ENCODE measurements around the gene PLEKHA7.
"Not testable (repeated sequence)": the region's sequence is repeated elsewhere in the genome, so short reads cannot be mapped to it uniquely, and the experiment has no call there.

The PLEKHA7 gene

DNA sequence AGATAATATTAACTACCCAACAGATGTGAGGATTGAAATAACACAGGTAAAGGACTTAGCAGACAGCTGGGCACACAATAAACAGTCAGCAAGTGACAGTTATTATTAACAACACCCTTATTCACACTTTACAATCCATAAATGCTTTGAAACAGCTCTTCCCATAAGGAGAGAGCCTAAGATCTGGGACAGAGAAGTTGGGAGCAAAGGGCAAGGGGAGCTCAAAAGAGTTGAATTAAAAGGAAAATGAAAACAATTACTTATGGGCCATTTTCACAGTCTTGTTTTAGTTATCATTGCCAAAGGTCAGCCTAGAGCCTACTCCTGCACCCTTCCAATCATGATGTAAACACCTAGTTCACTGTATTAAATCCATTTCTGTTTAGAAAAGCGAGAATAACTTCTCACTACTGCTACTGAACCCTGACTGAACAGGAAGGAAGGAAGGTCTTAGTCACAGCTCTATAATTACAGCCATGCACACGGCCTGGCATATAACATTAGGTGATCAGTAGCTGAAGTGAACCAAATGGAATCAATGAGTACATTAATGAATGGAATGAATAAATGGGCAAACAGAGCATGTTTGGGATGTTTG lies 111.3 kb downstream of the PLEKHA7 start:
- H3K27ac Mint-ChIP-seq: peak overlapping the region; percentile 99
- peaks cover 25% of the 10 kb centered on the region for H3K36me3 Mint-ChIP-seq (ENCODE audit: low read depth)
- peak overlapping the region; percentile 55 for H3K4me3 Mint-ChIP-seq
- H3K27me3 Mint-ChIP-seq: peaks cover 3% of the 10 kb centered on the region
- H3K9me3 Mint-ChIP-seq: peaks cover 11% of the 10 kb centered on the region
- H3K4me1 Mint-ChIP-seq (ENCODE audit: low read depth): peaks cover 57% of the 10 kb centered on the region

DNA sequence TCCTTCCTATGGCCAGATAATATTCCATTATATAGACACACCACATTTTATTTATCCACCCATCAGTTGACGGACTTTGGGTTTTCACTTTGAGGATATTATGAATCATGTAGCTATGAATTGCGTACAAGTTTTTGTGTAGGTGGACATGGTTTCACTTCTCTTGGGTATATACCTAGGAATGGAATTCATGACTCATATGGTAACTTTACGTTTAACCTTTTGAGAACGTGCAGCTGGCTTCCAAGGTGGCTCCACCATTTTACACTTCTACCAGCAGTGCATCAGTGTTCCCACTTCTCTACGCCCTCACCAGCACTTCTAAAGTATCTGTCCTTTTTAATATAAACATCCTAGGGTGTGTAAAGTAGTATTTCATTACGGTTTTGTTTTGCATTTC lies 112.0 kb downstream of the PLEKHA7 start:
- peaks cover 11% of the 10 kb centered on the region for H3K9me3 Mint-ChIP-seq
- H3K27ac Mint-ChIP-seq: peak overlapping the region; percentile 99
- H3K27me3 Mint-ChIP-seq: peaks cover 4% of the 10 kb centered on the region
- H3K4me3 Mint-ChIP-seq: peak overlapping the region; percentile 55
- H3K4me1 Mint-ChIP-seq (ENCODE audit: low read depth): peaks cover 62% of the 10 kb centered on the region
- H3K36me3 Mint-ChIP-seq (ENCODE audit: low read depth): peaks cover 25% of the 10 kb centered on the region

DNA sequence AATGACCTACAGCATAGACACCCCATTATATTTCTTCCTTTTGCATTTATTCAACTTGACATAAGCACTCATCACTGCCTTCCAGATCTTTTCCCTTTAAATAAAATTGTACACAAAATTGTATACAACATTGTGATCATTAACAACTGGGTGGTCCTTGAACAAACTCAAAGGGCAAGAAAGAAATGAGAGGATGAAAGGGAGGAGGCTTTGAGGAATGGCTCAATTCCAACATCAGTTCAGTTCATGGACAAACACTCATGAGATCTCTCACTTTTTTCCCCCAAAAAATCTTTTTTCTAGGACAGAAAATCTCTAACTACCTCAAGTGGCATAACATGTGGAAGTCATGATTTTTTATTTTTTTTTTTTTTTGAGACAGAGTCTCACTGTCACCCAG lies 113.7 kb downstream of the PLEKHA7 start:
- Mint-ChIP-seq H3K27ac (peak overlapping the region; percentile 57), H3K4me1 (ENCODE audit: low read depth) (peaks cover 56% of the 10 kb centered on the region), H3K36me3 (ENCODE audit: low read depth) (peaks cover 25% of the 10 kb centered on the region), H3K27me3 (peaks cover 8% of the 10 kb centered on the region), H3K9me3 (peaks cover 8% of the 10 kb centered on the region), H3K4me3 (no peak overlapping the region)

DNA sequence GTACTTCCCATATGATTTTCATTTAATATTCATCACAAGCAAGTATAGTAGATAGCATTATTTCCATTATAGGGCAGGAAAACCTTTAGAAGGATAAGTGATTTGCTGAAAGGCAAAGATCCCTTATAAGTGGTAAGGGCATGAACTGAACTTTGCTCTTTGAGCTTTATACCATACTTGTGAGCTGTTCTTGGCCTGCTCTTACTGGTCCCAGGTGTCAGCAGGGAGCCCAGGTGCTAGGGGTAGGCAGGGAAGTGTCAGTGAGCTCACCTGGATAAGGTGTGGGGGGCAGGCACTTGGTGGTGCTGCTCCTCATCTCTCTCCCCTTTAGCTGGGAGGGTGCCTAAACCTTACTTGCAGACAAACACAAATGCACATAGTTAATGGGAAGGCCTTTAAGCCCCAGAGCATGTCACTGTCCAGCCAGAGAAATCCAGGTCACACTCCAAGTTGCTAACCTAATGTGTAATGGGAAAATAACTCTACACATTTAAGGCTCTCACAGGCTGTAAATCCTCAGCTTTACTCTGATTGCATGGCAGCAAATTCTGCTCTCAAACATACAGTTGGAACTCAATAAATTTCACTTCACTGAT lies 114.4 kb downstream of the PLEKHA7 start:
- Mint-ChIP-seq H3K4me1 (ENCODE audit: low read depth) (peaks cover 55% of the 10 kb centered on the region), H3K36me3 (ENCODE audit: low read depth) (peaks cover 25% of the 10 kb centered on the region), H3K9me3 (peaks cover 8% of the 10 kb centered on the region), H3K27me3 (peaks cover 8% of the 10 kb centered on the region), H3K27ac (peak overlapping the region; percentile 12), H3K4me3 (no peak overlapping the region)

DNA sequence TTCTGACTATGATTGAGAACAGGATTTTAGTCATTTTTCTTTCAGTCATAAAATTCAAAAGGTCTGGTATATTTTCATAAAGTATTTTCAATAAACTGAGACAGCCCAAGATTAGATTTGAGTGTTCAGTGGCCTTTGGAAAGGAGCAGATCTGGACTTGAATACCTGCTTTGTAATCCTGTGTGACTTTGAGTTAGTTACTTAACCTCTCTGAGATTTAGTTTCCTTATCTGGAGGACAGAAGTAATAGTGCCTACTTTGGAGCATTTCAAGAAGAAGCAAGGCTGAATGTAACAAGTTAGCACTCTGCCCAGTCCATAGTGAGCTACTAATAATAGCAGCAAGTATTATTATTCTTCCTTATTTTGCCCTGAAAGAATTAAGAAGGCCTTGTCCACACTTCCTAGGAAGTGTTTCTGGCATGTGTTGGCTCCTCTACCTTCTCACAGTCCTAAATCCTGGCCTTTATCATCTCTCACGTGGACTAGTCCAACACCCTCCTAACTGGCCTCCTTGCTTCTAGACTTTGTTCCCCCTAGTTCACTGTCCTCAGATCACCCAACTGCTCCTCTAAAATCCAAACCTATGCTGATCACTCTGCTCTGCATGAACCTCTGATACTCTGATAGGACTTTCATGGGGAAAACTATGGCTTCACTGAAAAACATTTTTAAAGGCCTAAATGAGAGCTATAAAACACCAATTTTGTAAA lies 115.8 kb downstream of the PLEKHA7 start:
- peaks cover 12% of the 10 kb centered on the region for H3K27me3 Mint-ChIP-seq
- H3K36me3 Mint-ChIP-seq (ENCODE audit: low read depth): peaks cover 24% of the 10 kb centered on the region
- peaks cover 8% of the 10 kb centered on the region for H3K9me3 Mint-ChIP-seq
- H3K4me1 Mint-ChIP-seq (ENCODE audit: low read depth): peaks cover 47% of the 10 kb centered on the region
- no peak overlapping the region for H3K4me3 Mint-ChIP-seq
- peak overlapping the region; percentile 81 for H3K27ac Mint-ChIP-seq

DNA sequence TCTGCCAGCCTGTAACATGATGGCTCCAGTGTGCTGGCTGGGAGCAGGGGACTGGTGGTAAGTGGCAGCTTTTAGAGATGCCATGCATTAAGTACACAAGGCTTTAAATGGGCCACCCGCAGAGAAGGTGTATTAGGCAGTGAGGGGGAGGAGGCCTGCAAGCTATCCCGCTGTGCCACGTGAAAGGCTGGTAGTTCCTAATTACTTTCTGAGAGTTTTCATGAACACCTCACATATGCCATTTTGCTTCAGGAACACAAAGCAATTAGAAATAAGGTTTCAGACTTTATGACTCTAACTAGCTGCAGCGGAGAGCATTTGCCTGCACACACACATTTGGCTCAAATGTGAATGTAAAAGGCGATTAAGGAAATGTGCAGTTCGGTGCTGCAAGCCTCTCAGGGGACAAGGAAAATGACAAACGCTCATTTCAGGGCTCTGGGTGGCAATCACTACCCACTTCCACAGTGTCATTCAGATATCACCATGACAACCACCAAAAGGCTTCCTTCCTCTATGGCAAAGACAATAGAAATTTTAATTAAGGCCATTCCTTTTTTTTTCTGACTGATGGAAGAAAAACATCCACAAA lies 116.6 kb downstream of the PLEKHA7 start:
- Mint-ChIP-seq H3K36me3 (ENCODE audit: low read depth) (peaks cover 16% of the 10 kb centered on the region), H3K27me3 (peaks cover 12% of the 10 kb centered on the region), H3K4me3 (no peak overlapping the region), H3K27ac (peak overlapping the region; percentile 78), H3K9me3 (peaks cover 8% of the 10 kb centered on the region), H3K4me1 (ENCODE audit: low read depth) (peaks cover 38% of the 10 kb centered on the region)

DNA sequence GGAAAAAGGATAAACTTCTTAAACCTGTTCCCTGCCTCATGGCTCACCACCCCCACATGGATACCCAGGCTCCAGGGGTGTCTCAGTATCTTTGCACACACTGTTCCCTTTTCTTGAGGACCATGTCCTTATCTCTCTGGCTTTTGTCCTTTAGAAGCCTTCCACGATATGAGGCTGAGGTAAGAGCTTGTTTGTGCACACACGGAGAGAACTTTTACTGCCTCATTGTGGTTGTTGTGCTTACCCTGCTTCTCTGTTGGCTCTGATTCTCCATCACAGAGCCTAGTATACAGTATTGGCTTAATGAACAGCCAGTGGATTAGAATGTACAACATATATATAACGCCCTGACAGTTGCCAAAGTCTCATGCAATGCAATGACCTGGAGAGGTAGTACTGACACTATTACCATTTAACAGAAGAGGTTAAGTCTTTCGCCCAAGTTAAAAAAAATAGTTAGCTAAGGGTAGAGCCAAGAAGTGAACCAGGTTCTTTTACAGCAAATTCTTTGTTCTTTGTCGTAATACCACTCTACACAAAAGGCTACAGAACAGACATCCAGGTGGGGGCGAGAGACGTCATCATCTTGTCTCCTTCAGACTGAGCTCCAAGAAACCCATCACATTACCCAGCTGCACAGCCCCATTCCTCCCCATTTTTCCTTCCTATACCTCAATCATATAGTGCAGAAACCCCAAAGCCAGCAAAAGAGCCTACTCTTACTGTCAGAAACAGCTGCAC lies 117.3 kb downstream of the PLEKHA7 start:
- peaks cover 12% of the 10 kb centered on the region for H3K27me3 Mint-ChIP-seq
- peaks cover 34% of the 10 kb centered on the region for H3K4me1 Mint-ChIP-seq (ENCODE audit: low read depth)
- H3K9me3 Mint-ChIP-seq: peaks cover 7% of the 10 kb centered on the region
- peaks cover 13% of the 10 kb centered on the region for H3K36me3 Mint-ChIP-seq (ENCODE audit: low read depth)
- H3K27ac Mint-ChIP-seq: no peak overlapping the region
- H3K4me3 Mint-ChIP-seq: no peak overlapping the region

DNA sequence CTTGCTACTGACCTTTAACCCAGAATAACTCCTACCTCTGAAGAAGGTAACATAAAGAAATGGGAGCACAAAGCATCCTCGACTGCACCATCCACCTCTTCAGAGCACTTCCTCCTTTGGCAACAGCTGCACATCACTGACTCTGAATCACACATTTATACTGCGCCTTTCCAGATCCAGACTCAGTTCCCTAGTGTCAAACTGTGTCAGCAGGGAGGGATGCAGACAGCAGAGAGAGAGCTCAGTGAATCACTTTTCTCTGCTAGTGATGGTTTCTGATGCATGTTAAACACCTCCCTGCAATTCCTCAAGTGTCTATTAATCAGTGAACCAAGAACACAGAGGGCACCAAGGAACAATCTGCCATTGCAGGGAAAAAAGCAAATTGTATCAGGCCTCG lies 118.9 kb downstream of the PLEKHA7 start:
- Mint-ChIP-seq H3K4me1 (ENCODE audit: low read depth) (peaks cover 24% of the 10 kb centered on the region), H3K27ac (no peak overlapping the region), H3K27me3 (peaks cover 12% of the 10 kb centered on the region), H3K9me3 (no peaks in the 10 kb centered on the region), H3K36me3 (ENCODE audit: low read depth) (peaks cover 3% of the 10 kb centered on the region), H3K4me3 (no peak overlapping the region)

DNA sequence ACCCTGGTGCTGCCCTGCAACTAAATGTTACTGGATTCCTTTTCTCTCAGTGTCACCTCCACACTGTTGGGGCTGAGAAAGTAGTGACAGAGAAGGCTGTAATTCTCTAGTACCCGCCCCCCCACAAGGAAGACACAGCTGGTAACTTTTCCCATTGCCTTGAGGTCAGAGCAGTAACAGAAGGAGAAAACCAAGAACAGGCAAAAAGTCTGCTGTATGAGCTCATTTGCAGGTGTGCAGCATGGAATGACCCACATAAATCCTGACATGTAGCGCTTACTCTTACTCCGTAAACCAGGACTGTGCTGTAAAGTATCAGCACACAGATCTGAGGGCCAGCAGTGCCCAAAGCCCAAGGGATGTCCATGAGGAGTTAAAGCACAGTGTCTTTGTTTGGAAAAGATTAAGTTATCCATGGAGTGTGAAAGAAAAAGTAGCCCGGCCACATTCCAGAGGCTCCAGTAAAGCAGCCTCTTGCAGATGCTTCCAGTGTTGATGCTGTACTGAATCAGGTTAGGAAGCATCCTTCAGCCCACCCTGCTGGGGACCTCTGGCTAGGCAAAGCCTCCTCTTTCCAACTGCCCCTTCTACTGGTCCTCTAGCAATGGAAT lies 120.7 kb downstream of the PLEKHA7 start:
- Mint-ChIP-seq H3K9me3 (no peaks in the 10 kb centered on the region), H3K4me1 (ENCODE audit: low read depth) (peaks cover 27% of the 10 kb centered on the region)

DNA sequence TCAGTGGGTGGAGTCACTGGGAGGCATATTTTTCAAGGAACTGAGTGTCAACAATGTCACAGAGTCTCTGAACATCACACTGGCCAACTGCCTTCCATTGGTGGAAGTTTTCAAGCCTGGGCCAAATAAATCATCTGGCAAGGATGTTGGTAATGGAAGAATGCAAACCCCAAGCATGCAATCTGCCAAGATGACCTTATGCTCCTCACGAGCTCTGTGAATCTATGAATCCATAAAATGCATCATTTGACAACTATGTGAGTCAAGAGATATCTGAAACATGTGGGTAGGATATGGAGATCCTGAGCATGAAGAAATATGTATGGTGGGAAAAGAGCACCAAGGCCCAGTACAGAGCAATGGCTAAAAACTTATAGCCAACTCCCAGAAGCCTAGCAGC lies 122.2 kb downstream of the PLEKHA7 start:
- Mint-ChIP-seq H3K9me3 (no peaks in the 10 kb centered on the region), H3K4me3 (no peak overlapping the region), H3K4me1 (ENCODE audit: low read depth) (peaks cover 15% of the 10 kb centered on the region), H3K27me3 (peaks cover 7% of the 10 kb centered on the region), H3K27ac (peak overlapping the region; percentile 19), H3K36me3 (ENCODE audit: low read depth) (peaks cover 5% of the 10 kb centered on the region)

More for the DNA sequence above, 120.7 kb downstream of the PLEKHA7 start:
- no peak overlapping the region for H3K4me3 Mint-ChIP-seq
- H3K36me3 Mint-ChIP-seq (ENCODE audit: low read depth): peaks cover 5% of the 10 kb centered on the region
- H3K27me3 Mint-ChIP-seq: peaks cover 12% of the 10 kb centered on the region
- H3K27ac Mint-ChIP-seq: no peak overlapping the region

DNA sequence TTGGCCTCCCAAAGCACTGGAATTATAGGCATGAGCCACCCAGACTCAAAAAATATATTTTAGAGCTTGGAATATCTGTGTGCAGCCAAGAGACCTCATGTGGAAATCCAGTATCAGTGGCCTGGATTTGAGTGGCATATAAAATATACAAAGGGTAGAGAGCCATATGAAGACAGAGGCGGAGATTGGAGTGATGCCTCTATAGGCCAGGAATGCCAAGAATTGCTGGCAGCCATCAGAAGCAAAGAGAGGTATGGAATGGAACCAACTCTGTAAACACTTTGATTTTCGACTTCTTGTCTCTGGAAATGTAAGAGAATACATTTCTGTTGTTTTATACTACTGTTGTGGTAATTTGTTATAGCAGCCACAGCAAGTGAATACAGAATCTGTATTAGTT lies 123.0 kb downstream of the PLEKHA7 start:
- Mint-ChIP-seq H3K36me3 (ENCODE audit: low read depth) (peaks cover 5% of the 10 kb centered on the region), H3K4me1 (ENCODE audit: low read depth) (peaks cover 15% of the 10 kb centered on the region), H3K27me3 (peaks cover 7% of the 10 kb centered on the region), H3K4me3 (no peak overlapping the region), H3K27ac (no peak overlapping the region), H3K9me3 (no peaks in the 10 kb centered on the region)

DNA sequence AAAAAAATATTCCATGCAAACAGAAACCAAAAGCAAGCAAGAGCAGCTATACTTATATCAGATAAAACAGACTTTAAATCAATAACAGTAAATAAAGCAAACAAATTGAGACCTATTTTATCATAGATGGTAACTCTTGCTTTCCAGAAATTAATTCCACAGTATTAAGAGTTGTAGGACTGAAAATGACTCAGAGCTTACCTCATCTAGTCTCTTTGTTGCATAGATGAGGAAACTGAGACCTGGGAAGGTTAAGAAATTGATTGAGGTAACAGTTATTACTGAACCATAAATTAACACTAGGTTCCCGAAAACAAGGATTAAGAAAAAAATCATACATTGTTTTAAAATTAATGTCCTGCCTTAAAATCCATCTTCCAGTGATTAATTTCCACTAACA lies 123.8 kb downstream of the PLEKHA7 start:
- H3K4me3 Mint-ChIP-seq: no peak overlapping the region
- H3K9me3 Mint-ChIP-seq: no peaks in the 10 kb centered on the region
- H3K36me3 Mint-ChIP-seq (ENCODE audit: low read depth): peaks cover 5% of the 10 kb centered on the region
- peaks cover 7% of the 10 kb centered on the region for H3K27me3 Mint-ChIP-seq
- H3K27ac Mint-ChIP-seq: no peak overlapping the region
- H3K4me1 Mint-ChIP-seq (ENCODE audit: low read depth): peaks cover 15% of the 10 kb centered on the region

DNA sequence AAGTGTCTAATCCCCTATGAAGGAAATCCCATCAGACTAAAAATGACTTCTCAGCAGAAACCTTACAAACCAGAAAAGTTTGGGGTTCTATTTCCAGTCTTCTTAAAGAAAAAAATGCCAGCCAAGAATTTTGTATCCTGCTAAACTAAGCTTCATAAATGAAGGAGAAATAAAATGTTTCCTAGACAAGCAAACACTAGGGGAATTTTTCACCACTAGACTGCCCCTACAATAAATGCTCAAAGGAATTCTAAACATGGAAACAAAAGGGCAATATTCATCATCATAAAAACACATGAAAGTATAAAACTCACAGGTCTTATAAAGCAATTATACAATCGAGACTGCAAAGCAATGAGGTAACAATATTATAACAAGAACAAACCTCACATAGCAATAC lies 124.3 kb downstream of the PLEKHA7 start:
- H3K9me3 Mint-ChIP-seq: no peaks in the 10 kb centered on the region
- H3K27ac Mint-ChIP-seq: peak overlapping the region; percentile 17
- H3K36me3 Mint-ChIP-seq (ENCODE audit: low read depth): peaks cover 5% of the 10 kb centered on the region
- no peak overlapping the region for H3K4me3 Mint-ChIP-seq
- H3K27me3 Mint-ChIP-seq: peaks cover 7% of the 10 kb centered on the region
- H3K4me1 Mint-ChIP-seq (ENCODE audit: low read depth): peaks cover 15% of the 10 kb centered on the region

DNA sequence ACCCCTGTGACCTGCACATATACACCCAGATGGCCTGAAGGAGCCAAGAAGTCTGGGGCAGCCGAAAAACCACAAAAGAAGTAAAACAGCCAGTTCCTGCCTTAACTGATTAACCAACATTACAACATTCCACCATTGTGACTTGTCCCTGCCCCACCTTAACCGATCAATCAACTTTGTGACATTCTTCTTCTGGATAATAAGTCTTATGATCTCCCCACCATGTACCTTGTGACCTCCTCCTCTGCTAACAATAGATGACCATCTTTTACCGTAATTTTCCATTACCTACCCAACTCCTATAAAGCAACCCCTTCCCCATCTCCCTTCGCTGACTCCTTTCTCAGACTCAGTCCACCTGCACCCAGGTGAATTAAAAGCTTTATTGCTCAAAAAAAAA lies 125.2 kb downstream of the PLEKHA7 start:
- not testable (repeated sequence) for H3K27ac Mint-ChIP-seq; H3K9me3 Mint-ChIP-seq; H3K27me3 Mint-ChIP-seq; H3K36me3 Mint-ChIP-seq (ENCODE audit: low read depth); H3K4me3 Mint-ChIP-seq
- peaks cover 15% of the 10 kb centered on the region for H3K4me1 Mint-ChIP-seq (ENCODE audit: low read depth)

Measured in stimulated activated naive CD8-positive, alpha-beta T cell treated with anti-CD3 and anti-CD28 coated beads, Interleukin-15, Interleukin-2, amounts not matched to agents 100 ng/mL and 50 ng/mL, for 24 hours (primary cell).